ENCODE measurements around the gene AOC1. TPM values are rescaled to one million over a fixed set of nuclear protein-coding genes. Genes with fewer than 3 reads are reported as not detected.
"Not testable (repeated sequence)": the region's sequence is repeated elsewhere in the genome, so short reads cannot be mapped to it uniquely, and the experiment has no call there.

AOC1 gene, protein sequence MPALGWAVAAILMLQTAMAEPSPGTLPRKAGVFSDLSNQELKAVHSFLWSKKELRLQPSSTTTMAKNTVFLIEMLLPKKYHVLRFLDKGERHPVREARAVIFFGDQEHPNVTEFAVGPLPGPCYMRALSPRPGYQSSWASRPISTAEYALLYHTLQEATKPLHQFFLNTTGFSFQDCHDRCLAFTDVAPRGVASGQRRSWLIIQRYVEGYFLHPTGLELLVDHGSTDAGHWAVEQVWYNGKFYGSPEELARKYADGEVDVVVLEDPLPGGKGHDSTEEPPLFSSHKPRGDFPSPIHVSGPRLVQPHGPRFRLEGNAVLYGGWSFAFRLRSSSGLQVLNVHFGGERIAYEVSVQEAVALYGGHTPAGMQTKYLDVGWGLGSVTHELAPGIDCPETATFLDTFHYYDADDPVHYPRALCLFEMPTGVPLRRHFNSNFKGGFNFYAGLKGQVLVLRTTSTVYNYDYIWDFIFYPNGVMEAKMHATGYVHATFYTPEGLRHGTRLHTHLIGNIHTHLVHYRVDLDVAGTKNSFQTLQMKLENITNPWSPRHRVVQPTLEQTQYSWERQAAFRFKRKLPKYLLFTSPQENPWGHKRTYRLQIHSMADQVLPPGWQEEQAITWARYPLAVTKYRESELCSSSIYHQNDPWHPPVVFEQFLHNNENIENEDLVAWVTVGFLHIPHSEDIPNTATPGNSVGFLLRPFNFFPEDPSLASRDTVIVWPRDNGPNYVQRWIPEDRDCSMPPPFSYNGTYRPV
- total RNA-seq: not detected

DNA sequence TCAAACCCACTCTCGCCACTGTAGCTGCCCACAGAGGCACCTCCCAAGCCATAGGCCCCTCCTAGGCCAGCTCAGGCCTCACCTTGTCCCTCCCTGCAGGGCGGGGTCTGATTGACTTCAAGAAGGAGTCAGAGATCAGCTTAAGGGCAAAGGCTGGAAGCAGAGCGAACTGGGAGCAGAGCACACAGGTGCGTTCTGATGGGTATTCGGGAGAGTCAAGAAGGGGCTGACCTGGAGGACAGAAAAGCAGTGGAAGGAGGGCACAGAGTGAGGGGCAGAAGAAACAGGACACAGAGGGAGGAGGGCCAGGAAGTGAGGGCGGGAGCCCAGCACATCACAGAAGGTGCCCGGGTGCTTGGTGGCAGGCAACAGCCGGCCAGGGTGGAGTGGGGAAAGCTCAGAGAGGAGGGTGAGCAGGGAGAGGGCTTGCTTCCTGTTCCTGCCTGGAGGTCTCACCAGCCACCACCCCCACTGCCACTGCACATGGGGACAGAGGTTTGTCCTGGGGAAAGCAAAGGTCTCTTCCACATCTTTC lies at the start of gene AOC1:
Gene AOC1 (plus strand): TSS at position 147 of the 535 bp plus-strand sequence. CDS start 3,954 bp downstream, outside the sequence.
- Mint-ChIP-seq H3K4me3 (no peak within 1 kb of the TSS), H3K27ac (no peak within 1 kb of the TSS), H3K4me1 (ENCODE audit: low read depth) (peaks cover 10% of the 10 kb centered on the region), H3K36me3 (ENCODE audit: low read depth) (no peaks in the 10 kb centered on the region), H3K27me3 (ENCODE audit: low read depth) (peaks cover 22% of the 10 kb centered on the region), H3K9me3 (ENCODE audit: insufficient read depth) (no peaks in the 10 kb centered on the region)
- ChIA-PET CTCF (no interaction called here), POLR2A (no interaction called here)
- ATAC-seq (no peak), DNase-seq (peak; percentile 17)

GRCh38 chr7:150803161-150803860 lies 49.0 kb upstream of the AOC1 start:
- peaks cover 40% of the 10 kb centered on the region for H3K27me3 Mint-ChIP-seq (ENCODE audit: low read depth)
- no peak overlapping the region for H3K4me3 Mint-ChIP-seq
- ChIA-PET POLR2A (no interaction called here), CTCF (interaction anchor here (1.3 to 1.4 kb wide), 2 partner anchors 11 to 25 kb away, joined by 3 read pairs; no protein-coding TSS in a partner anchor)
- H3K9me3 Mint-ChIP-seq (ENCODE audit: insufficient read depth): no peaks in the 10 kb centered on the region
- H3K36me3 Mint-ChIP-seq (ENCODE audit: low read depth): no peaks in the 10 kb centered on the region
- H3K4me1 Mint-ChIP-seq (ENCODE audit: low read depth): peaks cover 8% of the 10 kb centered on the region
- DNase-seq (no peak), ATAC-seq (no peak)
- H3K27ac Mint-ChIP-seq: no peak overlapping the region

- CTCF ChIA-PET: no interaction called here
- H3K4me1 Mint-ChIP-seq (ENCODE audit: low read depth): peaks cover 5% of the 10 kb centered on the region
- peaks cover 38% of the 10 kb centered on the region for H3K27me3 Mint-ChIP-seq (ENCODE audit: low read depth)
- H3K9me3 Mint-ChIP-seq (ENCODE audit: insufficient read depth): no peaks in the 10 kb centered on the region
- ATAC-seq: no peak
- H3K27ac Mint-ChIP-seq: no peak overlapping the region
- POLR2A ChIA-PET: no interaction called here
- H3K4me3 Mint-ChIP-seq: no peak overlapping the region
- DNase-seq: no peak
- no peaks in the 10 kb centered on the region for H3K36me3 Mint-ChIP-seq (ENCODE audit: low read depth)
These were observed 47.5 kb upstream of the AOC1 start for GRCh38 chr7:150804802-150805201.

GRCh38 chr7:150805864-150806263 lies 46.5 kb upstream of the AOC1 start:
- Mint-ChIP-seq H3K27me3 (ENCODE audit: low read depth) (peaks cover 42% of the 10 kb centered on the region), H3K4me3 (no peak overlapping the region), H3K9me3 (ENCODE audit: insufficient read depth) (no peaks in the 10 kb centered on the region), H3K27ac (no peak overlapping the region), H3K36me3 (ENCODE audit: low read depth) (no peaks in the 10 kb centered on the region), H3K4me1 (ENCODE audit: low read depth) (peaks cover 3% of the 10 kb centered on the region)
- ATAC-seq (no peak), DNase-seq (no peak)
- ChIA-PET POLR2A (no interaction called here), CTCF (no interaction called here)

- ChIA-PET POLR2A (no interaction called here), CTCF (interaction anchor here (1.5 kb wide), 1 partner anchor 28 kb away, joined by 3 read pairs; no protein-coding TSS in a partner anchor)
- peaks cover 41% of the 10 kb centered on the region for H3K27me3 Mint-ChIP-seq (ENCODE audit: low read depth)
- DNase-seq: no peak
- no peak overlapping the region for H3K4me3 Mint-ChIP-seq
- no peaks in the 10 kb centered on the region for H3K9me3 Mint-ChIP-seq (ENCODE audit: insufficient read depth)
- H3K4me1 Mint-ChIP-seq (ENCODE audit: low read depth): no peaks in the 10 kb centered on the region
- no peak for ATAC-seq
- no peak overlapping the region for H3K27ac Mint-ChIP-seq
- H3K36me3 Mint-ChIP-seq (ENCODE audit: low read depth): no peaks in the 10 kb centered on the region
These were observed 45.9 kb upstream of the AOC1 start for GRCh38 chr7:150806454-150806853.

- ChIA-PET CTCF (interaction anchor here (1.5 kb wide), 1 partner anchor 28 kb away, joined by 3 read pairs; no protein-coding TSS in a partner anchor), POLR2A (no interaction called here)
- H3K4me1 Mint-ChIP-seq (ENCODE audit: low read depth): no peaks in the 10 kb centered on the region
- no peak overlapping the region for H3K27ac Mint-ChIP-seq
- DNase-seq: no peak
- peaks cover 42% of the 10 kb centered on the region for H3K27me3 Mint-ChIP-seq (ENCODE audit: low read depth)
- no peaks in the 10 kb centered on the region for H3K9me3 Mint-ChIP-seq (ENCODE audit: insufficient read depth)
- no peak overlapping the region for H3K4me3 Mint-ChIP-seq
- no peaks in the 10 kb centered on the region for H3K36me3 Mint-ChIP-seq (ENCODE audit: low read depth)
- ATAC-seq: no peak
These were observed 45.5 kb upstream of the AOC1 start for GRCh38 chr7:150806863-150807262.

DNA sequence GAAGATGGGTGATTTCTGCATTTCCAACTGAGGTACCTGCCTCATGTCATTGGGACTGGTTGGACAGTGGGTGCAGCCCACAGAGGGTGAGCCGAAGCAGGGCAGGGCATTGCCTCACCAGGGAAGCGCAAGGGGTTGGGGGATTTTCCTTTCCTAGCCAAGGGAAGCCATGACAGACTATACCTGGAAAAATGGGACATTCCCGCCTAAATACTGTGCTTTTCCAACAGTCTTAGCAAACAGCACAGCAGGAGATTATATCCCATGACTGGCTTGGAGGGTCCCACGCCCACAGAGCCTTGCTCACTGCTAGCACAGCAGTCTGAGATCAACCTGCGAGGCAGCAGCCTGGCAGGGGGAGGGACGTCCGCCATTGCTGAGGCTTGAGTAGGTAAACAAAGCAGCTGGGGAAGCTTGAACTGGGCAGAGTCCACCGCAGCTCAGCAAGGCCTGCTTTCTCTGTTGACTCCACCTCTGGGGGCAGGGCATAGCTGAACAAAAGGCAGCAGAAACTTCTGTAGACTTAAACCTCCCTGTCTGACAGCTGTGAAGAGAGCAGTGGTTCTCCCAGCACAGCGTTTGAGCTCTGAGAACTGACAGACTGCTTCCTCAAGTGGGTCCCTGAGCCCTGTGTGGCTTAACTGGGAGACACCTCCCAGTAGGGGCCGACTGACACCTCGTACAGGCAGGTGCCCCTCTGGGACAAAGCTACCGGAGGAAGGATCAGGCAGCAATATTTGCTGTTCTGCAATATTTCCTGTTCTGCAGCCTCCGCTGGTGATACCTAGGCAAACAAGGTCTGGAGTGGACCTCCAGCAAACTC lies 44.5 kb upstream of the AOC1 start:
- H3K4me3 Mint-ChIP-seq; H3K27ac Mint-ChIP-seq; POLR2A ChIA-PET; DNase-seq; H3K36me3 Mint-ChIP-seq (ENCODE audit: low read depth); H3K9me3 Mint-ChIP-seq (ENCODE audit: insufficient read depth); ATAC-seq; H3K4me1 Mint-ChIP-seq (ENCODE audit: low read depth): not testable (repeated sequence)
- peaks cover 39% of the 10 kb centered on the region for H3K27me3 Mint-ChIP-seq (ENCODE audit: low read depth)
- CTCF ChIA-PET: interaction anchor here (1.5 kb wide), 1 partner anchor 29 kb away, joined by 3 read pairs; no protein-coding TSS in a partner anchor

DNA sequence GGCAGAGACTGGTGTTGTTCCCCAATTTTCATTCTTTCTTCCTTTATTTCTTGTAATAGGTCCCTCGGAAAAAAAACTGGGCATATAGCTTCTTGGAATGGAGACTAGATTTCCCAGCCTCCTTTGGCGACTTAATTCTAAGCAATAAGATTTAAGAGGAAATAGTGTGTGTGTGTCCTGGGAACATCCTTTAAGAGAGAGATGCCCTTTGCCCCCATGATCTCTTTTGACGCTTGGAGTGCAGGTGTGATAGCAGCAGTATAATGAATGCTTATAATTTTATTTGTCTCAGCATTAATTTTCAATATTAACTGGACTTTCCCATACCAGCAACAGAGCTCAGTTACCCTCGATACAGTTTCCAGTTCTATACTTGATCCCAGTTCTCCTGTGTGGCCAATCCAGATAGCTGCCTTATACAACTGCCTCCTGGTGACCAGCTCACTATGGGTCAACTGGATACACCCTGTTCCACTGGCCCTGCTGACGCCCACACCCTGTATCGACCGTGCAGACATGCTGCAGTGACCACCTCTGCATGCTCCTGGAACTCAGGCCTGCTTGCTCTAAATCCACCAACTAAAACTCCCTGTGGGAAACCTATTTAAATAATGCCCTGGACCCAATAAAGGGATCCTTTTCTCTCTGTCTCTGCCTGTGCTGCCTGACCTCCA lies 37.9 kb upstream of the AOC1 start:
- ChIA-PET CTCF (no interaction called here), POLR2A (no interaction called here)
- H3K27me3 Mint-ChIP-seq (ENCODE audit: low read depth): peaks cover 57% of the 10 kb centered on the region
- H3K9me3 Mint-ChIP-seq (ENCODE audit: insufficient read depth): peaks cover 19% of the 10 kb centered on the region
- H3K27ac Mint-ChIP-seq: no peak overlapping the region
- H3K4me1 Mint-ChIP-seq (ENCODE audit: low read depth): no peaks in the 10 kb centered on the region
- ATAC-seq: no peak
- no peak for DNase-seq
- H3K36me3 Mint-ChIP-seq (ENCODE audit: low read depth): no peaks in the 10 kb centered on the region
- no peak overlapping the region for H3K4me3 Mint-ChIP-seq

DNA sequence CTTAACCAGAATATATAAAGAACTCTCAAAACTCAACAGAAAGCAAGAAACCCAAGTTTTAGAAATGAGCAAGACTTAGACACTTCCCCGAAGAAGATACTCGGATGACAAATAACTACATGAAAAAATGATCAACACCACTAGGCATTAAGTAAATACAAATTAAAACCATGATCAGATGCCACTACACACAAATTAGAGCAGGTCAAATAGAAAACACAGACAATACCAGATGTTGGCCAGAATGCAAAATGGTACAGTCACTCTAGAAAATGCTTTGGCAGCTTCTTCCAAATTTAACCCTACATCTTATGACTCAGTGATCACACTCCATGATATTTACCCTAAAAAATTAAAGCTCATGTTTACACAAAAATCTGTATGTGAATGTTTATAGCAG lies 33.3 kb upstream of the AOC1 start:
- Mint-ChIP-seq H3K4me1 (ENCODE audit: low read depth) (no peaks in the 10 kb centered on the region), H3K36me3 (ENCODE audit: low read depth) (no peaks in the 10 kb centered on the region), H3K27me3 (ENCODE audit: low read depth) (peaks cover 35% of the 10 kb centered on the region), H3K27ac (no peak overlapping the region), H3K4me3 (no peak overlapping the region), H3K9me3 (ENCODE audit: insufficient read depth) (peaks cover 16% of the 10 kb centered on the region)
- no peak for DNase-seq
- ATAC-seq: no peak
- POLR2A ChIA-PET: no interaction called here
- CTCF ChIA-PET: no interaction called here

DNA sequence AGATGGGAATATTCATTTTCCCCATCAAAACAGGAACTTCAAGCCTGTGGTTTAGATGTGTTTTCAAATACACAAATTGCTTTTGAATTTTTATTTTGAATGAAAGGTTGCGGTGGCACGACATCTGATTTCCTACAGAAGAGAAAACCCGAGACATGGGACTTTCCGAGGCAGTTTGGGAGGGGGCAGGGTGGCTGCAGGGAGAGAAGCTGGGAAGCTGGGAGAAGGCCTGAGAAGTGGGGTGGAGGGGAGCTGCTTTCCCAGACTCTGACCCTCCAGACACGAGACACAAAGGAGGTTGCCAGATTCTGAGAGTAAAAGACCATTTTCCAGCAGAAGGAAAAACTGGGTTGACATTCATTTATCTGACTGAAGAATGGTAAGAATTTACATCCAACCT lies 32.2 kb upstream of the AOC1 start:
- no peak for DNase-seq
- ATAC-seq: no peak
- CTCF ChIA-PET: no interaction called here
- POLR2A ChIA-PET: no interaction called here
- no peaks in the 10 kb centered on the region for H3K36me3 Mint-ChIP-seq (ENCODE audit: low read depth)
- no peak overlapping the region for H3K4me3 Mint-ChIP-seq
- H3K9me3 Mint-ChIP-seq (ENCODE audit: insufficient read depth): peaks cover 12% of the 10 kb centered on the region
- H3K4me1 Mint-ChIP-seq (ENCODE audit: low read depth): no peaks in the 10 kb centered on the region
- peaks cover 35% of the 10 kb centered on the region for H3K27me3 Mint-ChIP-seq (ENCODE audit: low read depth)
- H3K27ac Mint-ChIP-seq: no peak overlapping the region

Measured in activated CD8-positive, alpha-beta T cell treated with anti-CD3 and anti-CD28 coated beads, Interleukin-2, amount 10 ng/mL, durations not matched to agents 7 days and 5 days (primary cell).